ENCODE data around the gene WASL.

The WASL gene

DNA sequence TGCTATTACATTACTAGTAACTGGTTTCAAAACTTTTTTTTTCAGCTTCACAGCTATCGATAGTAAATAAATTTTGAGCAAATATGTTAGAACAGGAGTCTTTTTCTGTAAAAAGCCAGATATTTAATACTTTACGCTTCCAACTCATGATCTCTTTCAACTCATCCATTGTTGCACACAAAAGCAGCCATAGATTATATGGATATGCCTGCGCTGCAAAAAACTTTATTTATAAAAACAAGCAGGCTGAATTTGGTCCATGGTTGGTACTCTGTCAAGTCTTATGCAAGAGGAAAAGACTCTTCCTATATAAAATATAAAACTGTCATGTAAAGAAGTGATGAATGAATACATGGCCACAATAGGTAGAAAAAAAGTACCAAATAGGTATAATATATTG, 31.1 kb downstream of the WASL start:
- in situ Hi-C loops (cut with HindIII; ENCODE audit: low sequenced_read_pairs), result no loop called here

GRCh38 chr7:123716877-123717276, 31.9 kb downstream of the WASL start:
- no peak overlapping the region for H3K4me3 ChIP-seq (ENCODE audit: low read depth, low read length)
- in situ Hi-C loops (cut with HindIII; ENCODE audit: low sequenced_read_pairs), result no loop called here
- TF ChIP-seq, protein P1, sequence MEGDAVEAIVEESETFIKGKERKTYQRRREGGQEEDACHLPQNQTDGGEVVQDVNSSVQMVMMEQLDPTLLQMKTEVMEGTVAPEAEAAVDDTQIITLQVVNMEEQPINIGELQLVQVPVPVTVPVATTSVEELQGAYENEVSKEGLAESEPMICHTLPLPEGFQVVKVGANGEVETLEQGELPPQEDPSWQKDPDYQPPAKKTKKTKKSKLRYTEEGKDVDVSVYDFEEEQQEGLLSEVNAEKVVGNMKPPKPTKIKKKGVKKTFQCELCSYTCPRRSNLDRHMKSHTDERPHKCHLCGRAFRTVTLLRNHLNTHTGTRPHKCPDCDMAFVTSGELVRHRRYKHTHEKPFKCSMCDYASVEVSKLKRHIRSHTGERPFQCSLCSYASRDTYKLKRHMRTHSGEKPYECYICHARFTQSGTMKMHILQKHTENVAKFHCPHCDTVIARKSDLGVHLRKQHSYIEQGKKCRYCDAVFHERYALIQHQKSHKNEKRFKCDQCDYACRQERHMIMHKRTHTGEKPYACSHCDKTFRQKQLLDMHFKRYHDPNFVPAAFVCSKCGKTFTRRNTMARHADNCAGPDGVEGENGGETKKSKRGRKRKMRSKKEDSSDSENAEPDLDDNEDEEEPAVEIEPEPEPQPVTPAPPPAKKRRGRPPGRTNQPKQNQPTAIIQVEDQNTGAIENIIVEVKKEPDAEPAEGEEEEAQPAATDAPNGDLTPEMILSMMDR (IDR thresholded peaks at IDR 0.05; ENCODE audit: low read depth, low read length, missing control alignments), result no peak
- DNase-seq (ENCODE audit: low read depth), result no peak

More for the DNA sequence above, 31.1 kb downstream of the WASL start:
- TF ChIP-seq, protein P1 (IDR thresholded peaks at IDR 0.05; ENCODE audit: low read depth, low read length, missing control alignments), result no peak
- DNase-seq (ENCODE audit: low read depth), result no peak
- no peak overlapping the region for H3K4me3 ChIP-seq (ENCODE audit: low read depth, low read length)

- in situ Hi-C loops (cut with HindIII; ENCODE audit: low sequenced_read_pairs), result no loop called here
- no peak overlapping the region for H3K4me3 ChIP-seq (ENCODE audit: low read depth, low read length)
- TF ChIP-seq, protein P1 (IDR thresholded peaks at IDR 0.05; ENCODE audit: low read depth, low read length, missing control alignments), result no peak
- no peak for DNase-seq (ENCODE audit: low read depth)
These were observed 33.0 kb downstream of the WASL start for GRCh38 chr7:123715799-123716198.

- TF ChIP-seq, protein P1 (IDR thresholded peaks at IDR 0.05; ENCODE audit: low read depth, low read length, missing control alignments), result no peak
- in situ Hi-C loops (cut with HindIII; ENCODE audit: low sequenced_read_pairs), result no loop called here
- no peak for DNase-seq (ENCODE audit: low read depth)
- no peak overlapping the region for H3K4me3 ChIP-seq (ENCODE audit: low read depth, low read length)
These were observed 33.6 kb downstream of the WASL start for GRCh38 chr7:123715198-123715597.

- in situ Hi-C loops (cut with HindIII; ENCODE audit: low sequenced_read_pairs), result no loop called here
- DNase-seq (ENCODE audit: low read depth), result peak; percentile 43
- TF ChIP-seq, protein P1 (IDR thresholded peaks at IDR 0.05; ENCODE audit: low read depth, low read length, missing control alignments), result no peak
- H3K4me3 ChIP-seq (ENCODE audit: low read depth, low read length), result no peak overlapping the region
These were observed 34.3 kb downstream of the WASL start for GRCh38 chr7:123714296-123715080.

DNA sequence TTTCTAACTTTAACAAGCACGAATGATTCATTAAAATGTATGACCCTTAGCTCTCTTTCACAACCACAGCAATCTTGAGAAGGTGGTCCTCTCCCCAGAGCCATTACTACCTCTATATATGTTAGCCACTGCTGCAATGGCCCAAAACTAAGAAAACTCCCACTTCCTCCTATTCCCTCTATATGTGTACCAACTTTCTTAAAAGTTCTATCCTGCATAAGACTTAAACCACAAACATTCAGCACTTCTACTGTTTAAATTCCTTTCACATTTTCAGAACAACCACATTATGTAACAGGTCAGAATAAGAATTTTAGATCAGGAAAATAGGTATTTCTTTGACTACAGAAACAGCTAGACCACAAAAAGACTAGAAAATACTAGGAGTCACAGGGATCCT, 36.2 kb downstream of the WASL start:
- in situ Hi-C loops (cut with HindIII; ENCODE audit: low sequenced_read_pairs), result no loop called here
- TF ChIP-seq, protein P1 (IDR thresholded peaks at IDR 0.05; ENCODE audit: low read depth, low read length, missing control alignments), result no peak
- peak; percentile 66 for DNase-seq (ENCODE audit: low read depth)
- no peak overlapping the region for H3K4me3 ChIP-seq (ENCODE audit: low read depth, low read length)
